Subcutaneous abdominal adipose tissue (tissue), 5 donors: ENCODE data around the gene MSANTD2.

ENCODE experiments used
- H3K27ac ChIP-seq: one replicate; pipeline ENCODE4 v1.7.0; 2013; ENCODE audit warnings: low read depth, mild to moderate bottlenecking, inconsistent platforms, low read length, moderate library complexity
- H3K27me3 ChIP-seq, 5 donors: one replicate each; pipeline ENCODE4 v1.7.0; 2013; ENCODE audit warnings: low read length in 5 of 5, inconsistent platforms in 1 of 5; ENCODE audit not compliant: control insufficient read depth in 5 of 5, insufficient read depth in 4 of 5
- H3K36me3 ChIP-seq, 5 donors: one replicate each; pipeline ENCODE4 v1.7.0; 2013; ENCODE audit warnings: low read length in 5 of 5; ENCODE audit not compliant: control insufficient read depth in 5 of 5, insufficient read depth in 5 of 5
- H3K4me1 ChIP-seq, 5 donors: one replicate each; pipeline ENCODE4 v1.7.0; 2013; ENCODE audit warnings: low read length in 5 of 5, mild to moderate bottlenecking in 3 of 5, moderate library complexity in 1 of 5; ENCODE audit not compliant: control insufficient read depth in 5 of 5, insufficient read depth in 5 of 5
- H3K4me3 ChIP-seq, 5 donors: one replicate each; pipeline ENCODE4 v1.7.0; 2013; ENCODE audit warnings: low read length in 5 of 5, low read depth in 1 of 5
- H3K9ac ChIP-seq, 5 donors: one replicate each; pipeline ENCODE4 v1.7.0; 2013; ENCODE audit warnings: low read length in 5 of 5, mild to moderate bottlenecking in 4 of 5, moderate library complexity in 3 of 5
- H3K9me3 ChIP-seq, 5 donors: one replicate each; pipeline ENCODE4 v1.7.0; 2013; ENCODE audit warnings: low read length in 5 of 5; ENCODE audit not compliant: control insufficient read depth in 5 of 5
- donor health status: healthy.
- donor health status: healthy.
- donor health status: healthy.
- donor health status: healthy.
- donor health status: healthy.

Gene MSANTD2

DNA sequence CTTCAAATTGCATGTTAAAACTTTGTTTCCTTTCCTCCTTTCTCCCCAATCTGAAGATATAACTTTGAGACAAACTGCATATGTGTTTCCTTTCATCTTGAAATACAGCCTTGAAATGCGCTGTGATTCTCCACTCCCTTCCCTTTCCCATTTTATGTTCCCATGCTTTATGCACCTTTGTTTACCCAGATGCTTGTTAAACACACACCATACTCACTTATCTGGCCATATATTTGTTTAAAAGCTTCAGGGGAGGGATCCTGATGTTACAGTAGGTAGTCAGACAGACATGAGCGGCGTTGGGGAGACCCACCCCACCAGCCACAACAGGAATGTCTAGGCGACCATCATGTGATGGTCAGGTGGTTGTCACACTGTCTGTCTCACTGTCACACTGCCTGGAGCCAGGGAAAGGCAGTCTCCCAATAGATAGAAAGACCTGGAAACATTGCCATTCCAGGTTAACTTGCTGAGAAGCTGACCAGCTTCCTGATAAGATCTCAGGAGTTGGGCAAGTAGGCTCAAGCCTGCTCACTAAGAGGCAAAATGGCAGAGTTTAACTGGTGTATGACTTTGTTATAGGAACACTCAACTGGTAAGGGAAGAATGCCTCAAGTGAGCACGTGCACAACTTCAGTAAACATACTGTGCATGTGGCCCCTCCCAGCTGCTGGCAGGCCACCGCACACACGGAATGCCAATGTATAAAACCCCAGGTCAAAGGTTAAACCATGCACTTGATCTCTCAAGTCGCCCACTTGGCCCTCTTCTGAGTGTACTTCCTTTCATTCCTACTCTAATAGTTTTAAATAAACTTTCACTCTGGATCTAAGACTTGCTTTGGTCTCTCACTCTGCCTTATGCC is 23.5 kb upstream of the MSANTD2 start:
- Histone ChIP-seq H3K27ac (no peak overlapping the region), H3K4me1 (no peaks in the 10 kb centered on the region)

DNA sequence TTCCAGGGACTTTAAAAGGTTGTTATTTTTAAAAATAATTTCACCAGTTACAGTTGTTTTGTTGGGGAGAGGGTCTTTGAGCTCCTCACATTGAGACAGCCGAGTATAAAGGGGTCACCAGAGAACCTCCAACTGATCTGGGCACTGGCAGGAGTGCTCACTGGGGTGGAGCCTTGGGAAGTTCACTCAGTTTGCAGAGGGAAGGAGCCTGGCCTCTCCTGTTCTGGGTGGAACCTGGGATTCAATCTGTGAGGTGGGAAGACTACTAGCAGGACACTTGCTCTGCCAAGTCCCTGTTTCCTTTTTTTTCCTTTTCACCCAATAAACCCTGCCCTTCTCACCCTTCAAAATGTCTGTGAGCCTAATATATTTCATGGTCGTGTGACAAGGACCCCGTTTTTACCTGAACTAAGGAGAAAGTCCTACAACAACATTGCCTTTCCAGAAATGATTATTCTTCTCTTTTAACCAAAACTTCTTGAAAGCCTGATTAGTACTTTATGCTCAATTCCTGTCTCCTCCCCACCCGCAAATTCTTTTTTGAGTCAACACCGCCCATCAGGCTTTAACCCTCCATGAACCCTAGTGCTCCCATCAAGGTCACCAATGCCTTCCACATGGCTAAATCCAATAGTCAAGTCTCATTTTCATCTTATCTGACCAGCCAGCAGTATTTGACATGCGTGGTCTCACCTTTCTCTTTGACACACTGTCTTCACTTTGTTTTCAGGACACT is 22.0 kb upstream of the MSANTD2 start:
- H3K27me3 ChIP-seq, result peaks cover 2 to 12% (median 6%) of the 10 kb centered on the region in 5 donors
- H3K4me3 ChIP-seq, result no peak overlapping the region
- H3K27ac ChIP-seq, result no peak overlapping the region
- no peaks in the 10 kb centered on the region for H3K36me3 ChIP-seq
- H3K9me3 ChIP-seq, result no peaks in the 10 kb centered on the region
- no peak overlapping the region for H3K9ac ChIP-seq
- no peaks in the 10 kb centered on the region for H3K4me1 ChIP-seq

More for the DNA sequence above, 23.5 kb upstream of the MSANTD2 start:
- Histone ChIP-seq H3K27me3 (peaks cover 0 to 2% (median 1%) of the 10 kb centered on the region in 5 donors), H3K9ac (no peak overlapping the region), H3K36me3 (no peaks in the 10 kb centered on the region), H3K4me3 (no peak overlapping the region), H3K9me3 (no peaks in the 10 kb centered on the region)

- no peak overlapping the region for H3K4me3 ChIP-seq
- H3K9me3 ChIP-seq, result no peaks in the 10 kb centered on the region
- H3K36me3 ChIP-seq, result no peaks in the 10 kb centered on the region
- no peak overlapping the region for H3K9ac ChIP-seq
- H3K4me1 ChIP-seq, result no peaks in the 10 kb centered on the region
- peaks cover 4 to 22% (median 6%) of the 10 kb centered on the region in 5 donors for H3K27me3 ChIP-seq
- H3K27ac ChIP-seq, result no peak overlapping the region
These were observed 16.8 kb upstream of the MSANTD2 start for GRCh38 chr11:124817036-124817435.

DNA sequence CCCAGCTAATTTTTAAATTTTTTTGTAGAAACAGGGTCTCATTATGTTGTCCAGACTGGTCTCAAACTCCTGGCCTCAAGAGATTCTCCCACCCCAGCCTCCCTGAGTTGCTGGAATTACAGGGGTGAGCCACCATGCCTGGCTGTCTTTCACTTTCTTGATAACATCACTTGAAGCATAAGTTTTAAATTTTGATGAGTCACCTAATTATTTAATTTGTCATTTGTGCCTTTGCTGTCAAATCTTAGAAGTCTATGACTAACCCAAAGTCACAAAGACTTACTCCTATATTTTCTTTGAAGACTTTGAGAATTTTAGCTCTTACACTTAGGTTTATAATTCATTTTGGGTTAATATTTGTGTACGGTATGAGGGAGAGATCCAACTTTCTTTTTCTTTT is 14.5 kb upstream of the MSANTD2 start:
- no peaks in the 10 kb centered on the region for H3K36me3 ChIP-seq

DNA sequence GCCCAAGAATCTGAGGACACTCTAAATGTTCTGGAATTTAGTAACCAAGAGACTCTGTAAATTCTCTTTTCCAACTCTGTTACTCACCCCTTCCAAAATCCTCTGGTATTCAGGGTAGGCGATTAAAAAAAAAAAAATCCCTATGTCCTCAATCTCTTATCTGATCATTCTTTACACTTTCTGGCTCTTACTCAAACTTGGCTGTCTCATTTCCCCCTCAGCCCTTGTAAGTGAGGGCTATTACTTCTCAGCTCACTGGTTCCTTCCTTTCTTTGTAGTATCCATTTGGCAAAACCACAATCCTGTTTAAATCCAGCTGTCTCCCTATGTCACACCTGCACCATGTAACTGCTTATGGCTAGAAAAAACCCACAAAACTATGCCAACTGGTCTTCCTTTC is 12.7 kb upstream of the MSANTD2 start:
- Histone ChIP-seq H3K4me3 (no peak overlapping the region), H3K36me3 (peaks cover 0 to under 1% (median 0%) of the 10 kb centered on the region in 5 donors), H3K9ac (no peak overlapping the region), H3K27me3 (peaks cover 4 to 15% (median 4%) of the 10 kb centered on the region in 5 donors), H3K27ac (no peak overlapping the region), H3K9me3 (no peaks in the 10 kb centered on the region), H3K4me1 (no peaks in the 10 kb centered on the region)

More for the DNA sequence above, 14.5 kb upstream of the MSANTD2 start:
- Histone ChIP-seq H3K27me3 (peaks cover 4 to 22% (median 6%) of the 10 kb centered on the region in 5 donors), H3K9me3 (no peaks in the 10 kb centered on the region), H3K4me3 (no peak overlapping the region), H3K27ac (no peak overlapping the region), H3K4me1 (no peaks in the 10 kb centered on the region), H3K9ac (no peak overlapping the region)

DNA sequence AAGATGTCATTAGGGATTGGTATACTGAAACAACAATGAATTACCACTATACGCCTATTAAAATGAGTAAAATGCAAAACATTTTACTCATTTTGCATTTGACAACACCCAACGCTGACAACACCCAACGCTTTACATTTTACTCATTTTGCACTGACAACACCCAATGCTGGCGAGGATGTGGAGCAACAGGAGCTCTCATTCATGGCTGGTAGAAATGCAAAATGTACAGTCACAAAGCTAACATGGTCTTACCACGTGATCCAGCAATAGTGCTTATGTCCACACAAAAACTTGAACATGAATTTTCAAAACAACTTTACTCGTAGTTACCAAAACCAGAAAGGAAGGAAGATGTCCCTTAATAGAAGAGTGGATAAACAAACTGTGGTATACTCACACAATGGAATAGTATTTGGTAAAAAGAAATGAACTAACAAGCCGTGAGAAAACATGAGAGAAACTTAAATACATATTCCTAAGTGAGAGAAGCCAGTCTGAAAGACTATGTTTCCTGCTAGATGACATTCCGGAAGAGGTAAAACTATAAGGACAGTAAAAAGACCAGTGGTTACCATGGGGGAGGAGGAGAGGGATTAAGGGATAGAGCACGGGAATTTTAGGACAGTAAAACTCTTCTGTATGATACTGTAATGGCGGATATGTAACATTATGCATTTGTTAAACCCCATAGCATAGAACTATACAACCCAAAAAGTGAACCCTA is 11.4 kb upstream of the MSANTD2 start:
- Histone ChIP-seq H3K36me3 (peaks cover 0 to 3% (median 0%) of the 10 kb centered on the region in 5 donors), H3K27ac (no peak overlapping the region), H3K4me3 (no peak overlapping the region), H3K4me1 (no peaks in the 10 kb centered on the region), H3K9ac (no peak overlapping the region), H3K27me3 (peaks cover 0 to 8% (median 0%) of the 10 kb centered on the region in 5 donors), H3K9me3 (no peaks in the 10 kb centered on the region)

GRCh38 chr11:124807660-124808270 is 7.6 kb upstream of the MSANTD2 start:
- no peaks in the 10 kb centered on the region for H3K9me3 ChIP-seq
- no peaks in the 10 kb centered on the region for H3K4me1 ChIP-seq
- peaks cover 3 to 9% (median 4%) of the 10 kb centered on the region in 5 donors for H3K36me3 ChIP-seq
- H3K27ac ChIP-seq, result no peak overlapping the region
- no peak overlapping the region for H3K9ac ChIP-seq
- H3K4me3 ChIP-seq, result no peak overlapping the region
- peaks cover 0 to 4% (median 0%) of the 10 kb centered on the region in 5 donors for H3K27me3 ChIP-seq

DNA sequence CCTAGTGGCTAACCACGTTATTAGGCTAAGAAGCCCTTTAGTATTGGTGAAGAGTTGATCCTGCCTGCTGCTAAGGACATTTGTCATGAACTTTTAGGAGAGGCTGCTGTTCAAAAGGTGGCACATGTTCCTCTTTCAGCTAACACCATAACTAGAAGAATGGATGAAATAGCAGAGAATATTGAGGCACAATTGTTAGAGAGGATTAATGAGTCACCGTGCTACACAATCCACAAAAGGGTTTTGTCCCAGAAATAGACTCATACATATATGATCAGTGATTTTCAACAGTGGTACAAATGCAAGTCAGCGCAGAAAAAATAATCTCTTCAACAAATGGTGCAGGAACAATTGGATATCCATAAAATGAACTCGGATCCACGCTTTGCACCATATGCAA is 7.0 kb upstream of the MSANTD2 start:
- Histone ChIP-seq H3K9ac (no peak overlapping the region), H3K36me3 (peaks cover 3 to 9% (median 4%) of the 10 kb centered on the region in 5 donors), H3K27me3 (no peaks in the 10 kb centered on the region), H3K9me3 (no peaks in the 10 kb centered on the region), H3K4me3 (no peak overlapping the region), H3K4me1 (no peaks in the 10 kb centered on the region), H3K27ac (no peak overlapping the region)

DNA sequence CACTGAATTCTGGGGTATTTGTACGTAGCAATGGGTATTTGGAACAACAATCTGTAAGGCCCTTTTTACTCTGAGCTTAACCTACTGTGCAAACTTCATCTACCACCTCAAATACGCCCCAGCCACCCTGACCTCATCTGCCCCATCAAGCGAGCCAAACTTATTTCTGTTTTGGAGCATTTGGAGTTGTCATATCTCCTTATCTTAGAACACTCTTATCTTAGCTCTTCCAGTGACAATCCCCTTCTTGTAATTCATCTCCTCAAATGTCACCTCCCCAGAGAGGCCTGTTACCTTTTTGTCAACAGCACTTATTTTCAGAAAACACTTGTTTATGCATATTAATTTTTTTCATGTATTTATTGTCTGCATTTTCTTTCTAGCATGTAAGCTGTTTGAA is 4.7 kb upstream of the MSANTD2 start:
- Histone ChIP-seq H3K4me3 (no peak overlapping the region), H3K36me3 (peaks cover 3 to 9% (median 4%) of the 10 kb centered on the region in 5 donors), H3K27me3 (no peaks in the 10 kb centered on the region), H3K27ac (no peak overlapping the region), H3K9ac (no peak overlapping the region), H3K9me3 (no peaks in the 10 kb centered on the region), H3K4me1 (peaks cover 0 to 15% (median 12%) of the 10 kb centered on the region in 5 donors)
